Stomach (tissue), 9 donors: Measurements from ENCODE around the gene PLCH2. TPM values are rescaled to one million over a fixed set of nuclear protein-coding genes. Genes with fewer than 3 reads are reported as not detected.

Source experiments
- DNase-seq, 2 donors: peaks; one replicate each; pipeline versions ENCODE4 v3.0.0 to v3.0.0-alpha.2; 2013 to 2019
- H3K27ac ChIP-seq, 5 donors: fragments of 200-600 bp in 4 of 5; sonication (generic) in 4 of 5; one replicate each; pipeline ENCODE4 v1.5.1; 2013 to 2019; ENCODE audit warnings: mild to moderate bottlenecking in 1 of 5, moderate library complexity in 1 of 5
- H3K27me3 ChIP-seq, 3 donors: fragments of 200-600 bp; sonication (generic); one replicate each; pipeline ENCODE4 v1.5.1; 2017 to 2019; ENCODE audit warnings: mixed run types in 1 of 3
- H3K36me3 ChIP-seq, 4 donors: fragments of 200-600 bp; sonication (generic); 1 replicate in 3 of 4; 2 replicates in 1 of 4; pipeline ENCODE4 v1.5.1; 2016 to 2019
- H3K4me1 ChIP-seq, 4 donors: fragments of 200-600 bp; sonication (generic); one replicate each; pipeline ENCODE4 v1.5.1; 2016 to 2019
- H3K4me3 ChIP-seq, 4 donors: fragments of 200-600 bp; sonication (generic) in 3 of 4; one replicate each; pipeline ENCODE4 v1.5.1; 2016 to 2019; ENCODE audit warnings: mild to moderate bottlenecking in 1 of 4
- H3K9me3 ChIP-seq, 4 donors: fragments of 200-600 bp; sonication (generic); one replicate each; pipeline ENCODE4 v1.5.1; 2016 to 2019
- EP300 ChIP-seq: sonication (generic); formaldehyde crosslinking; IDR thresholded peaks from one replicate; pipeline ENCODE4 v1.6.1; 2017; ENCODE audit warnings: antibody characterized with exemption
- POLR2A ChIP-seq, 4 donors: fragments of 450-650 bp; IDR thresholded peaks; one replicate each; pipeline ENCODE4 v1.6.1; 2016; ENCODE audit warnings: antibody characterized with exemption in 4 of 4, control low read depth in 2 of 4, mild to moderate bottlenecking in 1 of 4, moderate library complexity in 1 of 4
- POLR2AphosphoS5 ChIP-seq, 3 donors: sonication (generic); formaldehyde crosslinking; IDR thresholded peaks; one replicate each; pipeline ENCODE4 v1.6.1; 2016; ENCODE audit warnings: antibody characterized with exemption in 3 of 3
- WGBS, 5 donors: extraction: QIAGEN DNeasy Blood & Tissue Kit in 3 of 5; methylation state at CpG; one replicate each; pipeline versions ENCODE4 v1.1.5 to v1.1.7; 2013 to 2018; 5-methylcytosine and 5-hydroxymethylcytosine counted together
- intact Hi-C: fragments of 100-400 bp; cut with DNase I; formaldehyde crosslinking; loops from one replicate; pipeline ENCODE4 v1.15.1; 2023; ENCODE audit warnings: low total_unique reads
- polyA plus RNA-seq, 3 donors: library from polyadenylated mRNA; stranded (reverse); fragments of 200-250 nt; gene quantifications; one replicate each; pipeline ENCODE4 v1.2.3, GENCODE V29; 2013
- total RNA-seq, 5 donors: library from RNA; depleted of rRNA; stranded (reverse); fragments of >200 nt; gene quantifications; one replicate each; pipeline versions ENCODE4 v1.1.0 to v1.2.3, GENCODE V29; 2014 to 2016
- TF ChIP-seq, protein P1 (sequence below), 7 experiments: fragments of 450-650 bp in 4 of 7; fragments of 200-600 bp in 3 of 7; sonication (generic) in 3 of 7; IDR thresholded peaks; one replicate each; pipeline ENCODE4 v1.5.1; 2016 to 2019; ENCODE audit warnings: antibody characterized with exemption in 7 of 7, control low read depth in 2 of 7, mild to moderate bottlenecking in 1 of 7
- donor health status: healthy with polysubstance abuse.
- donor health status: Bipolar disorder and iron deficiency.
- donor health status: healthy.

PLCH2 gene
- total and polyA plus RNA-seq, 8 donors, result 0.55 to 24.9 (median 1.0) TPM; not detected in 2

DNA sequence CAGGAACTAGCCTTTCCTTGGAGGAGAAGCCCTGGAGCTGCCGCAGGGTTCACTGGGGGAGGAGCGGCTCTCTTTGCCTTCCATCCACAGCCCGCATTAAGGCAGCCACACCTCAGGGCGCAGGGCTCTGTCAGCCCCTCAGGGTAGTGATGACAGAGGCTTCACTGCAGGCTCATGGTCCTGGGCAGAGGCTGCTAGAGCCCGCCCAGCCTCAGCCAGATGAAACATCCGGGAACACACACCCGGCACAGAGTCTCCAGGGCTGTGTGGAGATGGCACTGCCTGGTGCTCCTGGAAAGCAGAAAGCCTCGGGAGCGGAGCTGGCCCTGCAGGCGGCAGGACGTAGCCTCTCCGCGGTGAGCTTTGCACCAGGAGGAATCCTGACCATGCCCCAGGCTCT lies 34.3 kb upstream of the PLCH2 start:
- Histone ChIP-seq H3K4me1 (peaks cover 0 to 12% (median 7%) of the 10 kb centered on the region in 4 donors), H3K27me3 (peaks cover 13 to 95% (median 42%) of the 10 kb centered on the region in 3 donors), H3K9me3 (no peaks in the 10 kb centered on the region), H3K36me3 (no peaks in the 10 kb centered on the region), H3K4me3 (no peak overlapping the region), H3K27ac (no peak overlapping the region)
- intact Hi-C loops, result no loop called here
- 59 to 70% (median 67%) methylated on average over 6 to 13 of the region's 13 CpGs for WGBS, 5 donors
- no peak for DNase-seq
- TF ChIP-seq POLR2AphosphoS5 (IDR thresholded peaks at IDR 0.05) (no peak), EP300 (no peak), POLR2A (IDR thresholded peaks at IDR 0.05) (no peak)
- TF ChIP-seq, protein P1, sequence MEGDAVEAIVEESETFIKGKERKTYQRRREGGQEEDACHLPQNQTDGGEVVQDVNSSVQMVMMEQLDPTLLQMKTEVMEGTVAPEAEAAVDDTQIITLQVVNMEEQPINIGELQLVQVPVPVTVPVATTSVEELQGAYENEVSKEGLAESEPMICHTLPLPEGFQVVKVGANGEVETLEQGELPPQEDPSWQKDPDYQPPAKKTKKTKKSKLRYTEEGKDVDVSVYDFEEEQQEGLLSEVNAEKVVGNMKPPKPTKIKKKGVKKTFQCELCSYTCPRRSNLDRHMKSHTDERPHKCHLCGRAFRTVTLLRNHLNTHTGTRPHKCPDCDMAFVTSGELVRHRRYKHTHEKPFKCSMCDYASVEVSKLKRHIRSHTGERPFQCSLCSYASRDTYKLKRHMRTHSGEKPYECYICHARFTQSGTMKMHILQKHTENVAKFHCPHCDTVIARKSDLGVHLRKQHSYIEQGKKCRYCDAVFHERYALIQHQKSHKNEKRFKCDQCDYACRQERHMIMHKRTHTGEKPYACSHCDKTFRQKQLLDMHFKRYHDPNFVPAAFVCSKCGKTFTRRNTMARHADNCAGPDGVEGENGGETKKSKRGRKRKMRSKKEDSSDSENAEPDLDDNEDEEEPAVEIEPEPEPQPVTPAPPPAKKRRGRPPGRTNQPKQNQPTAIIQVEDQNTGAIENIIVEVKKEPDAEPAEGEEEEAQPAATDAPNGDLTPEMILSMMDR (IDR thresholded peaks at IDR 0.05), result no peak

DNA sequence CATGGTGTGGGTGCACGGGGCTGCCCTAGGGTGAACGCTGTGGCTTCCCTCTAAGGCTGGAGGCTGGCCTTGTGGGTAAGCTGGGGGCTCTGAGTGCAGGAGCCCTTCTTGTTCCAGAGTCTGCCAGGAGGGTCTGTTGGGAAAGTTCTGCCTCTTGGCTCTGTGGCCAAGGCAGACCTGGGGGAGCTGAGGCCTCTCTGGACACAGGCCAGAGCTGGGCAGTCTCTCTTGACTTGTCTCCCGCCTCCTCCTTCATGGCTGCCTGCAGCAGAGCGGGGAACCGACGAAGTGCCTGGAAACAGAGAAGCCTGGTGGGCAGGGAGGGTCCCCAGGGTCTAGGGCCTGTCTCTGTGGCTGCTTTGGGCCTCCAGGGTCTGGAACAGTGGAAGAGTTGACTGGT lies 33.4 kb upstream of the PLCH2 start:
- no peak overlapping the region for H3K27ac ChIP-seq
- H3K4me1 ChIP-seq, result peaks cover 0 to 12% (median 7%) of the 10 kb centered on the region in 4 donors
- intact Hi-C loops, result no loop called here
- H3K27me3 ChIP-seq, result peaks cover 13 to 98% (median 45%) of the 10 kb centered on the region in 3 donors
- no peaks in the 10 kb centered on the region for H3K36me3 ChIP-seq
- 58 to 69% (median 64%) methylated on average over 6 of the region's 6 CpGs; no CpG with 5 or more reads in 1 of the 5 donors for WGBS, 5 donors
- no peak for TF ChIP-seq EP300
- no peak for TF ChIP-seq POLR2A (IDR thresholded peaks at IDR 0.05)
- no peak for TF ChIP-seq POLR2AphosphoS5 (IDR thresholded peaks at IDR 0.05)
- TF ChIP-seq, protein P1 (IDR thresholded peaks at IDR 0.05), result no peak
- H3K4me3 ChIP-seq, result no peak overlapping the region
- H3K9me3 ChIP-seq, result no peaks in the 10 kb centered on the region
- peak in 1 of 2 donors; percentile 43 for DNase-seq

- Histone ChIP-seq H3K4me1 (peaks cover 0 to 12% (median 7%) of the 10 kb centered on the region in 4 donors), H3K27me3 (peaks cover 13 to 100% (median 45%) of the 10 kb centered on the region in 3 donors), H3K36me3 (no peaks in the 10 kb centered on the region), H3K9me3 (no peaks in the 10 kb centered on the region), H3K4me3 (no peak overlapping the region), H3K27ac (no peak overlapping the region)
- TF ChIP-seq POLR2AphosphoS5 (IDR thresholded peaks at IDR 0.05) (no peak), POLR2A (IDR thresholded peaks at IDR 0.05) (no peak), EP300 (no peak)
- TF ChIP-seq, protein P1 (IDR thresholded peaks at IDR 0.05), result no peak
- peak in 1 of 2 donors; percentile 53 for DNase-seq
- 1 to 3% (median 2%) methylated on average over 35 to 105 of the region's 107 CpGs for WGBS, 5 donors
- intact Hi-C loops, result no loop called here
Observed at GRCh38 chr1:2443277-2444137, 32.6 kb upstream of the PLCH2 start.

GRCh38 chr1:2444138-2444591 lies 31.9 kb upstream of the PLCH2 start:
- 31 to 80% (median 42%) methylated on average over 1 to 27 of the region's 27 CpGs for WGBS, 5 donors

More at GRCh38 chr1:2444138-2444591, 31.9 kb upstream of the PLCH2 start:
- peaks cover 0 to 12% (median 7%) of the 10 kb centered on the region in 4 donors for H3K4me1 ChIP-seq
- no peak overlapping the region for H3K4me3 ChIP-seq
- H3K27me3 ChIP-seq, result peaks cover 13 to 100% (median 45%) of the 10 kb centered on the region in 3 donors
- TF ChIP-seq POLR2AphosphoS5 (IDR thresholded peaks at IDR 0.05) (no peak), EP300 (no peak), POLR2A (IDR thresholded peaks at IDR 0.05) (no peak)
- TF ChIP-seq, protein P1 (IDR thresholded peaks at IDR 0.05), result no peak
- no peaks in the 10 kb centered on the region for H3K36me3 ChIP-seq
- no peaks in the 10 kb centered on the region for H3K9me3 ChIP-seq
- intact Hi-C loops, result no loop called here
- no peak overlapping the region for H3K27ac ChIP-seq
- DNase-seq, result no peak
